ENCODE results near the gene GPM6B.
"Not testable (repeated sequence)": the region's sequence is repeated elsewhere in the genome, so short reads cannot be mapped to it uniquely, and the experiment has no call there.

The GPM6B gene

GRCh38 chrX:13764281-13764680, 52.6 kb downstream of the GPM6B start:
- no peak for DNase-seq (ENCODE audit: low read depth)

- DNase-seq (ENCODE audit: low read depth) = no peak
These were observed 53.4 kb downstream of the GPM6B start for GRCh38 chrX:13763489-13763888.

- DNase-seq (ENCODE audit: low read depth) = no peak
These were observed 55.1 kb downstream of the GPM6B start for GRCh38 chrX:13761606-13762414.

- no peak for DNase-seq (ENCODE audit: low read depth)
These were observed 56.5 kb downstream of the GPM6B start for GRCh38 chrX:13760426-13760825.

GRCh38 chrX:13759152-13759718, 57.7 kb downstream of the GPM6B start:
- no peak for DNase-seq (ENCODE audit: low read depth)

- DNase-seq (ENCODE audit: low read depth) = no peak
These were observed 60.5 kb downstream of the GPM6B start for GRCh38 chrX:13756381-13756780.

GRCh38 chrX:13755254-13755653, 61.6 kb downstream of the GPM6B start:
- no peak for DNase-seq (ENCODE audit: low read depth)

- DNase-seq (ENCODE audit: low read depth) = no peak
These were observed 62.1 kb downstream of the GPM6B start for GRCh38 chrX:13754765-13755164.

- DNase-seq (ENCODE audit: low read depth) = no peak
These were observed 64.2 kb downstream of the GPM6B start for GRCh38 chrX:13752646-13753045.

GRCh38 chrX:13752141-13752540, 64.8 kb downstream of the GPM6B start:
- DNase-seq (ENCODE audit: low read depth) = no peak

GRCh38 chrX:13750812-13751211, 66.1 kb downstream of the GPM6B start:
- no peak for DNase-seq (ENCODE audit: low read depth)

- no peak for DNase-seq (ENCODE audit: low read depth)
These were observed 66.7 kb downstream of the GPM6B start for GRCh38 chrX:13750204-13750603.

GRCh38 chrX:13748486-13748885, 68.4 kb downstream of the GPM6B start:
- no peak for DNase-seq (ENCODE audit: low read depth)

- no peak for DNase-seq (ENCODE audit: low read depth)
These were observed 69.1 kb downstream of the GPM6B start for GRCh38 chrX:13747836-13748235.

- no peak for DNase-seq (ENCODE audit: low read depth)
These were observed 74.3 kb downstream of the GPM6B start for GRCh38 chrX:13742397-13743176.

GRCh38 chrX:13741695-13742094, 75.2 kb downstream of the GPM6B start:
- DNase-seq (ENCODE audit: low read depth) = no peak

- peak; percentile 67 for DNase-seq (ENCODE audit: low read depth)
These were observed 82.4 kb downstream of the GPM6B start, which contains the start of the genes OFD1 and TRAPPC2 for GRCh38 chrX:13734278-13735172. Gene OFD1, plus strand, starts transcription at chrX:13734748. Its CDS starts 324 bp downstream, at chrX:13735072. Gene TRAPPC2, minus strand, starts transcription at chrX:13734620. Its CDS starts 14,657 bp downstream, at chrX:13719963.

- no peak for DNase-seq (ENCODE audit: low read depth)
These were observed 83.4 kb downstream of the GPM6B start for GRCh38 chrX:13733506-13733905.

- no peak for DNase-seq (ENCODE audit: low read depth)
These were observed 84.4 kb downstream of the GPM6B start for GRCh38 chrX:13732246-13733067.

- DNase-seq (ENCODE audit: low read depth) = not testable (repeated sequence)
These were observed 86.4 kb downstream of the GPM6B start for GRCh38 chrX:13730523-13730922.

GRCh38 chrX:13726583-13726982, 90.3 kb downstream of the GPM6B start:
- DNase-seq (ENCODE audit: low read depth) = not testable (repeated sequence)
